ENCODE results near the gene PRKCH.

- TF ChIP-seq SMC3 (IDR thresholded peaks at IDR 0.05; ENCODE audit: borderline replicate concordance, low read length) = no peak
- no peak for TF ChIP-seq GABPA (IDR thresholded peaks at IDR 0.05; ENCODE audit: low read depth)
- TF ChIP-seq EZH2 (IDR thresholded peaks at IDR 0.05; ENCODE audit: borderline replicate concordance, control insufficient read depth, low read depth, low read length) = no peak
- TF ChIP-seq CBX3 (IDR thresholded peaks at IDR 0.05; ENCODE audit: borderline replicate concordance, low read depth) = no peak
- TF ChIP-seq POLR2AphosphoS5 (IDR thresholded peaks at IDR 0.05; ENCODE audit: low read length) = no peak
Observed at GRCh38 chr14:61479746-61480502, 158.5 kb downstream of the PRKCH start.

Measured in GM12878 (cell line).